Transverse colon (tissue), 4 donors: ENCODE measurements around the gene AFG1L. TPM values are rescaled to one million over a fixed set of nuclear protein-coding genes. Genes with fewer than 3 reads are reported as not detected.
A peak's percentile ranks its signal among the peaks of the same experiment; 100 is the strongest.
"Not testable (repeated sequence)": the region's sequence is repeated elsewhere in the genome, so short reads cannot be mapped to it uniquely, and the experiment has no call there.

ENCODE experiments used
- DNase-seq: peaks from one replicate; pipeline ENCODE4 v3.0.0-alpha.2; 2019
- H3K27ac ChIP-seq, 4 donors: fragments of 200-600 bp; sonication (generic); 2 replicates each; pipeline ENCODE4 v1.5.1; 2016 to 2018; ENCODE audit warnings: inconsistent platforms in 4 of 4
- H3K27me3 ChIP-seq: fragments of 200-600 bp; sonication (generic); 2 replicates; pipeline ENCODE4 v1.5.1; 2017; ENCODE audit warnings: inconsistent platforms
- H3K36me3 ChIP-seq, 4 donors: fragments of 200-600 bp; sonication (generic); 2 replicates each; pipeline ENCODE4 v1.5.1; 2017 to 2019; ENCODE audit warnings: inconsistent platforms in 4 of 4
- H3K4me1 ChIP-seq, 4 donors: fragments of 200-600 bp; sonication (generic); 2 replicates each; pipeline ENCODE4 v1.5.1; 2017 to 2020; ENCODE audit warnings: inconsistent platforms in 4 of 4
- H3K4me3 ChIP-seq, 4 donors: fragments of 200-600 bp; sonication (generic); 1 replicate in 1 of 4; 2 replicates in 3 of 4; pipeline versions ENCODE4 v1.5.1 to v1.6.1; 2017 to 2019; ENCODE audit warnings: inconsistent platforms in 4 of 4
- H3K9me3 ChIP-seq, 2 donors: fragments of 200-600 bp; sonication (generic); 2 replicates each; pipeline ENCODE4 v1.5.1; 2017 to 2019; ENCODE audit warnings: inconsistent platforms in 2 of 2
- CTCF ChIP-seq, 5 experiments: fragments of 200-600 bp in 3 of 5; fragments of 450-650 bp in 2 of 5; sonication (generic) in 3 of 5; IDR thresholded peaks; 1 replicate in 2 of 5; 2 replicates in 3 of 5; pipeline ENCODE4 v1.5.1; 2016 to 2017; ENCODE audit warnings: antibody characterized with exemption in 5 of 5, inconsistent platforms in 3 of 5, mild to moderate bottlenecking in 2 of 5, moderate library complexity in 1 of 5
- EP300 ChIP-seq: sonication (generic); formaldehyde crosslinking; IDR thresholded peaks from one replicate; pipeline ENCODE4 v1.6.1; 2017; ENCODE audit warnings: antibody characterized with exemption, low read depth
- POLR2A ChIP-seq: fragments of 450-650 bp; IDR thresholded peaks from one replicate; pipeline ENCODE4 v1.6.1; 2016; ENCODE audit warnings: antibody characterized with exemption, mild to moderate bottlenecking, moderate library complexity
- POLR2AphosphoS5 ChIP-seq, 3 donors: sonication (generic); formaldehyde crosslinking; IDR thresholded peaks; one replicate each; pipeline ENCODE4 v1.6.1; 2016; ENCODE audit warnings: antibody characterized with exemption in 3 of 3
- WGBS, 2 donors: methylation state at CpG; one replicate each; pipeline ENCODE4 v1.1.5; 2018; ENCODE audit warnings: low coverage in 1 of 2; 5-methylcytosine and 5-hydroxymethylcytosine counted together
- in situ Hi-C, 4 donors: fragments of 200-750 bp; cut with MboI; loops; one replicate each; pipeline versions ENCODE4 v1.15.0 to v1.15.1; 2017; ENCODE audit warnings: low sequenced_read_pairs in 3 of 4, low pct_ligation_motif_present in 1 of 4, low pct_unique_long_range_greater_than_20kb in 1 of 4
- intact Hi-C: fragments of 100-400 bp; cut with DNase I; formaldehyde crosslinking; loops from one replicate; pipeline ENCODE4 v1.15.1; 2023; ENCODE audit warnings: low total_unique reads
- total RNA-seq, 4 donors: library from RNA; depleted of rRNA; stranded (reverse); fragments of >200 nt; gene quantifications; one replicate each; pipeline ENCODE4 v1.1.0, GENCODE V29; 2016

The AFG1L gene
- total RNA-seq, 4 donors from 2014 or later = 2.2 to 22.5 (median 5.5) TPM

DNA sequence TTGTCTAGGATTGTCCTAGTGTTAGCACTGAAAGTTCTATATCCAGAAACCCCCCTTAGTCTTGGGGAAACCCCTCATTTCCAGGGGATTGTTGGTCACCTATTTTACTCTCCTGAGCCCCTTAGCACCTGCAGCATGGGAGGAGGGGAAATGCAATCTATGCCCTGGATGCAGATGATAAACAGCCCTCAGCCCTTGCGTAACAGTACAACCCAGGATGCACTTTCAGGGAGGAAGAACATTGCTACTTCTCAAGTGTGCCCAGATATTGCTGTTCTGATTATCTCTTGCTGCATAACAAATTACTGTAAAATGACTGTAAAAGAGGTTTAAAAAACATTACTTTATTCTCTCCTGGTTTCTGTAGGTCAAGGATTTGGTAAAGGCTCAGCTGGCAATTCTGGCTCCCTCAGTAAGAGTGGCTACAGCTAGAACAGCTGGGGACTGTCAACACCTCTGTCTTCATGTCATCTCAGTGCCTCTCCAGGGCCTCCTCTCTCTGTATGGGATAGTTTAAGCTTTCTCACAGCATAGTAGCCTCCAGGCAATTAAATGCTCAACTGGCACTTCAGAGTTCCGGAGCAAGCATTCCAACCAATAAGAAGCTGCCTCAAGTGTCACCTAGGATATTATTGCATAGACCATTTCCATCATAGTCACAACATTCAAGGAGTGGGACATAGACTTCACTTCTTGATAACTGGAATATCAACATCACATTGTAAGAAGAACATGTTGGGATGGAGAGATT is 148.1 kb downstream of the AFG1L start:
- Histone ChIP-seq H3K27me3 (no peaks in the 10 kb centered on the region), H3K36me3 (no peaks in the 10 kb centered on the region), H3K9me3 (no peaks in the 10 kb centered on the region), H3K27ac (no peak overlapping the region), H3K4me3 (no peak overlapping the region), H3K4me1 (no peaks in the 10 kb centered on the region)
- intact Hi-C loops = no loop called here
- TF ChIP-seq EP300 = no peak
- TF ChIP-seq POLR2AphosphoS5 (IDR thresholded peaks at IDR 0.05) = no peak
- no peak for TF ChIP-seq CTCF (IDR thresholded peaks at IDR 0.05)
- TF ChIP-seq POLR2A = no peak
- DNase-seq = no peak
- in situ Hi-C loops = no loop called here
- WGBS, 2 donors = 94 to 100% methylated on average over 1 to 2 of the region's 2 CpGs

DNA sequence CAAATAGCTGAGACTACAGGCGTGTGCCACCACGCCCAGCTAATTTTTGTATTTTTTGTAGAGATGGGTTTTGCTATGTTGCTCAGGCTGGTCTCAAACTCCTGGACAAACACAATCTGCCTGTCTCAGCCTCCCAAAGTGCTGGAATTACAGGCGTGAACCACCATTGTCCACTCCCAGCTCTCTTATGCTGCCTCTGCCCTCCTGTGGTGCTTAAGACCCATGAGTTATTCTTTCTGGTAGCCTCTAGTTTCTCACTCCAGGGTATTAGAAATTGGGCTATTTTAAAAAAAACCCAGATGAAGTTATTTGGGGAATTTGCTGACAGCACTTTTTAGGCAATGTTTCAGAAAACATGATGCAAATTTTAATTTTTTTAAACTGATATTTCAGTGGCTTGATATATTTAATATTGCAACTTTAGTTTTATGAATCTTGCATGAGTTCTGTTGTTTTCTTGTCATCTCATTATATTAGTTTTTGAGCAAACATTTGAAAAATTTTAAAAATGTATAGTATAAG is 151.8 kb downstream of the AFG1L start:
- intact Hi-C loops (no loop called here), in situ Hi-C loops (no loop called here)
- TF ChIP-seq CTCF (IDR thresholded peaks at IDR 0.05) (no peak), EP300 (no peak), POLR2A (no peak), POLR2AphosphoS5 (IDR thresholded peaks at IDR 0.05) (no peak)
- H3K27ac ChIP-seq = no peak overlapping the region
- H3K27me3 ChIP-seq = no peaks in the 10 kb centered on the region
- H3K4me1 ChIP-seq = no peaks in the 10 kb centered on the region
- H3K4me3 ChIP-seq = no peak overlapping the region
- WGBS, 2 donors = 95% methylated on average over 3 of the region's 3 CpGs; no CpG with 5 or more reads in 1 of the 2 donors
- no peaks in the 10 kb centered on the region for H3K9me3 ChIP-seq
- no peak for DNase-seq
- H3K36me3 ChIP-seq = no peaks in the 10 kb centered on the region

GRCh38 chr6:108448481-108448880 is 153.6 kb downstream of the AFG1L start:
- Histone ChIP-seq H3K9me3 (no peaks in the 10 kb centered on the region), H3K27ac (no peak overlapping the region), H3K27me3 (no peaks in the 10 kb centered on the region), H3K4me1 (peaks cover 2 to 10% (median 6%) of the 10 kb centered on the region in 4 donors), H3K4me3 (no peak overlapping the region), H3K36me3 (no peaks in the 10 kb centered on the region)
- no peak for DNase-seq
- WGBS, 2 donors = 94 to 95% methylated on average over 1 of the region's 1 CpG
- in situ Hi-C loops = no loop called here
- intact Hi-C loops = no loop called here
- TF ChIP-seq EP300 (no peak), CTCF (IDR thresholded peaks at IDR 0.05) (no peak), POLR2AphosphoS5 (IDR thresholded peaks at IDR 0.05) (no peak)

DNA sequence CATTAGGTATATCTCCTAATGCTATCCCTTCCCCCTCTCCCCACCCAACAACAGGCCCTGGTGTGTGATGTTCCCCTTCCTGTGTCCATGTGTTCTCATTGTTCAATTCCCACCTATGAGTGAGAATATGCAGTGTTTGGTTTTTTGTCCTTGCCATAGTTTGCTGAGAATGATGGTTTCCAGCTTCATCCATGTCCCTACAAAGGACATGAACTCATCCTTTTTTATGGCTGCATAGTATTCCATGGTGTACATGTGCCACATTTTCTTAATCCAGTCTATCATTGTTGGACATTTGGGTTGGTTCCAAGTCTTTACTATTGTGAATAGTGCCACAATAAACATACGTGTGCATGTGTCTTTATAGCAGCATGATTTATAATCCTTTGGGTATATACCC is 154.9 kb downstream of the AFG1L start:
- no CpG with 5 or more reads among the region's 1 CpG for WGBS, 2 donors
- in situ Hi-C loops, DNase-seq, H3K27ac ChIP-seq, H3K27me3 ChIP-seq, intact Hi-C loops, H3K4me3 ChIP-seq, H3K9me3 ChIP-seq, H3K36me3 ChIP-seq: not testable (repeated sequence)
- H3K4me1 ChIP-seq = peaks cover 7 to 17% (median 16%) of the 10 kb centered on the region in 4 donors

GRCh38 chr6:108451816-108452215 is 157.0 kb downstream of the AFG1L start:
- intact Hi-C loops = no loop called here

More at GRCh38 chr6:108451816-108452215, 157.0 kb downstream of the AFG1L start:
- peaks cover 7 to 32% (median 22%) of the 10 kb centered on the region in 4 donors for H3K4me1 ChIP-seq
- H3K27me3 ChIP-seq = no peaks in the 10 kb centered on the region
- WGBS, 2 donors = 85% methylated on average over 8 of the region's 8 CpGs; no CpG with 5 or more reads in 1 of the 2 donors
- H3K27ac ChIP-seq = no peak overlapping the region
- TF ChIP-seq POLR2A (no peak), POLR2AphosphoS5 (IDR thresholded peaks at IDR 0.05) (no peak), CTCF (IDR thresholded peaks at IDR 0.05) (no peak), EP300 (no peak)
- in situ Hi-C loops = no loop called here
- no peak overlapping the region for H3K4me3 ChIP-seq
- peak; percentile 13 for DNase-seq
- no peaks in the 10 kb centered on the region for H3K9me3 ChIP-seq
- no peaks in the 10 kb centered on the region for H3K36me3 ChIP-seq
